NCI-H2196 treated with DMSO at 0.1 percent for 48 hours (cell line): ENCODE results near the gene CEBPG.

Source experiments
- DNase-seq: peaks from one replicate; lab custom pipeline; 2025; ENCODE audit not compliant: unreplicated experiment; lab: John Stamatoyannopoulos, UW

The CEBPG gene

DNA sequence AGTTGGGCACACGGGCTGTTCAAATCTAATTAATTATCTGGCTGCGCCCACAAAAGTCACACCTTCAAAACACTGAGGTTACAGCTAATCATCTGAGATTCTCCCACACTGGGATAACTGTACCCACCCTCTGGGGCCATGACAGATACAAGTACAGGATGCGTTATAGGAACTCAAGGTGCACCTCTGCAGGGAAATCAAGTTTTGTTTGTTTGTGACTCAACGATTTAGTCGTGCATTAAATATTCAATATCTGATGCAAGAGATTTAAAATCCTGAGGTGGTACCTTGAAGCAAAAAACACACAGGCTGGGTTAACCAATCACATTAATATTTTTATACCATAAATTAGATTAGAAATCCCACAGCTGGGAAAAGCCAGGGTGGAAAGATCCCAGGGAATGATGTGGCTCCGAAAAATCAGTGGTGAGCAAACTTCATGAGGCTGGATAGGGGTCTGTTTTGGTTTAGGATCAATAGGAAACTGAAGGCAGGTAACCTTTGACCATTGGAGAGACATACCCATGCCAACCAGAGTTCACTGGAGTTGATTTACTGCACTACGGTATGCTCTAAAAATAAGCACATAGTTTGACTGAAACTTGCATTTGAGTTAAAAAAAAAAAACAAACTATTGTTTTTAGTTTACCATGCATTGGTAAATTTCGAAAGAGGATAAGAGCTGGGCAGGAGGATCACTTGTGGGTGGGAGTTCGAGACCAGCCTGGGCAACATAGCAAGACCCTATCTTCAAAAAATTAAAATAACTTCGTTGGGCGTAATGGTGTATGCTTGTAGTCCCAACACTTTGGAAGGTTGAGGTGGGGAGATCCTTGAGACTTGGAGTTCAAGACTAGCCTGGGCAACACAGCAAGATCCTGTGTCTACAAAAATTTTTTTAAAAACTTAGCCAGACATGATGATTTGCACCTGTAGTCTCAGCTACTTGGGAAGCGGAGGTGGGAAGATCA, 23.9 kb upstream of the CEBPG start:
- no peak for DNase-seq

DNA sequence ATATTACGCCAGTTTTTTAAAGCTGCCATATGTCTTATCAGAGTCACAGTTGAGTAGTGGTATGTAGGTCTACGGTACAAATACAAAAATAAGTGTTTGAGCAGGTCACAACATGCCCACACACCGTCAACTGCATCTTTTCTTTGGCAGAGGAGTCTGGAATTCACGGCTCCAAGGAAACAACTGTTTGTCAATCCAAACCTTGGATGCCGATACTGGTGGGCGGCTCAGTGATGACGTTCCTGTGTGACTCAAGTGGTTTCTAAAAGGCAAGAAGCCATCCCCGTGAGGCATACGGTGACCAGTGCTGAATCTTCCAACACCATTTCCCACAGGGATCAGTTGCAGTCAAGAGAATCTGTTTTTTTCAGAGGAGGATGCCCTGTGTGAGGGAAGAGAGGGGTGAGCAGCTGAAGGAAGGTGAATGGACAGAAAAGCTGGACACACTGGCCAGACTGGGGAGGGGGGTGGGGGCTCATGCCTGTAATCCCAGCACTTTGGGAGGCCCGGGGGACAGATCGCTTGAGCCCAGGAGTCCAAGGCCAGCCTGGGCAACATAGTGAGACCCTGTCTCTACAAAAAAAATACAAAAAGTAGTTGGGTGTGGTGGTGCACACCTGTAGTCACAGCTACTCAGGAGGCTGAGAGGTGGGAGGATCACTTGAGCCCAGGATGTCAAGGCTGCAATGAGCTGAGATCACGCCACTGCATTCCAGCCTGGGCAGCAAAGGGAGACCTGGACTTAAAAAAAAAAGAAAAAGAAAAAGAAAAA, 22.8 kb upstream of the CEBPG start:
- no peak for DNase-seq

DNA sequence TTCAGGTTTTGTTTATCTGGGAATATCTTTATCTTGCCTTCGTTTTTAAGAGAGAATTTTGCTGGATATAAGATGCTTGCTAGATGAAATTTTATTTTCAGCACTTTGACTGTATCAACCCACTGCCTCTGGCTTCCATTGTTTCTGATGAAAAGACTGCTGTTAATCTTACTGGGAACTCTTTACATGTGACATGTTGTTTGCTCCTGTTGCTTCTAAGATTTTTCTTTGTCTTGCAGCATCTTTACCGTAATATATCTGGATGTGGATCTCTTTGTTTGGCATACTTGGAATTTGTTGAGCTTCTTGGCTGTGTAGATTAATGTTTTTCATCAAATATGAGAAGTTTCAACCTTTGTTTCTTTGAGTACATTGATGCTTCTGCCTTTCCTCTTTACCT, 18.0 kb upstream of the CEBPG start:
- no peak for DNase-seq

- DNase-seq, result no peak
Measured at GRCh38 chr19:33357556-33357955, 16.0 kb upstream of the CEBPG start.

- DNase-seq, result no peak
Measured at GRCh38 chr19:33358408-33358807, 15.1 kb upstream of the CEBPG start.

DNA sequence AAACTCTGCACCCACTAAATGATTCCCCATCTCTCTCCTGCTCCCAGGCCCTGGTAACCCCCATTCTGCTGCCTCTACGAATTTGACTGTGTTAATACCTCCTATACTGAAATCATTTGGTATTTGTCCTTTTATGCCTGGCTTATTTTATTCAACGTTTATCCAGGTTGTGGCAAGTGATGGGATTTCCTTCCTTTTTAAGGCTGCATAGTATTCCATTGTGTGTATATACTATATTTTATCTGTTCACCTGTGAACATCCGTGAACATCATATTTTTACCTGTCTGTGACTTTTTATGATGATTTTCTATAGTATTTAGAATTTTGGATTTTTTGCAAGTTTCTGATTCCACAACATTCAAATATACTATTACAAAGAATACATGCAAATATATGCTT, 13.9 kb upstream of the CEBPG start:
- DNase-seq, result no peak

DNA sequence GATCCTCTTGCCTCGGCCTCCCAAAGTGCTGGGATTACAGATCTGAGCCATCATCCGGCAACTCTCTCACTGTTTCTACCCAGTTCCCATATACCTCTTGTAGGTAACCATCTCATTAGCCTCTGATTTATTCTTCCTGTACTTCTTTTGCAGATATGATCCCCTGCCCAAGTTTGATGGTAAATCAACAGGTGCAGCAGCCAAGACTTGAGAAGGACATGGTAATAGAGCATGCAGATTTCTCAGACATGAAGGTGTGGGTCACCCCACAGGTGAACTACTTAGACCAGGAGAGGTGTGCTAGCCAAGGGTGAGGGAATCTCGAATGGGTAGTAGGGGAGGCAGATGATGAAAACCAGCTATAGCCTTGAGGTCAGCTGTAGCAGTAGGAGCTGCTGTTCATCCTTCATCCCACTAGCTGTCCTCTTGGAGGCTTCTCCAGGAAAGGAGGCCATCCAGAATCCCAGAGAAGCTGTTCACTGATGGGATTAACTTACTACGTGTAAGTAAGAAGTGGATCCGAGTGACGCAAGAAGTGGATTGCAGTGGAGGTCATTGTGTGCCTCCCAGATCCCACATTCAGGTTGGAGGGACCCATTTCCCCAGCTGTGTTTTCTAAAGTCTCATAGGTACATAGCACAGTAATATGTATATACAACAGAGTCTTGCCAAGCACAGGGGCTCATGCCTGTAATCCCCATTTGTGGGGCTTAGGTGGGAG, 10.8 kb upstream of the CEBPG start:
- no peak for DNase-seq

GRCh38 chr19:33363476-33363875, 10.0 kb upstream of the CEBPG start:
- DNase-seq, result no peak

DNA sequence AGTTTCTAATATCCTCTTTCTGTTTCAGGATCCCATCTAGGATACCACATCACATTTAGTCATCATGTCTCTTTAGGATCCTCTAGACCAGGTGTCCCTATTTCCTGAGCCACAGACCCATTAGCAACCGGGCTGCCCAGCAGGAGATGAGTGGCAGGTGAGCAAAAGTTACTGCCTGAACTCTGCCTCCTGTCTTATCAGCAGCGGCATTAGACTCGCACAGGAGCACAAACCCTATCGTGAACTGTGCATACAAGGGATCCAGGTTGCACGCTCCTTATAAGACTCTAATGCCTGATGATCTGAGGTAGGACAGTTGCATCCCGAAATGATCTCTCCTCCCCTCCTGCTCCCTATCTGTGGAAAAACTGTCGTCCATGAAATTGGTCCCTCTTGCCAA, 7.8 kb upstream of the CEBPG start:
- no peak for DNase-seq

DNA sequence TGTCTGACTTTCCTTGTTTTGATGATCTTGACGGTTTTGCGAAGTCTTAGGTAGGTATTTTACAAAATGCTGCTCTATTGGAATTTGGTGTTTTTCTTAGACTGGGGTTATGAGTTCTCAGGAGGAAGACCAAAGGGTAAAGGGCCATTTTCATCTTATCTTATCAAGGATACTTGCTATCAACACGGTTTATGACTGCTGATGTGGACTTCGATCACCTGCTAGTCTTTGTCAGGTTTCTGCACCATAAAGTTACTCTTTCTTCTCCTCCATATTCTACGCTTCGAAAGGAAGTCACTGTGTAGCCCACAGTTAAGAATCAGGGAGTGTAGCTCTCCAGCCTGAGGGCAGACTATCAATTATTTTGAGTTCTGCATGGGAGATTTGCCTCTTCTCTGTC, 7.4 kb upstream of the CEBPG start:
- no peak for DNase-seq

GRCh38 chr19:33366897-33367296, 6.6 kb upstream of the CEBPG start:
- no peak for DNase-seq

DNA sequence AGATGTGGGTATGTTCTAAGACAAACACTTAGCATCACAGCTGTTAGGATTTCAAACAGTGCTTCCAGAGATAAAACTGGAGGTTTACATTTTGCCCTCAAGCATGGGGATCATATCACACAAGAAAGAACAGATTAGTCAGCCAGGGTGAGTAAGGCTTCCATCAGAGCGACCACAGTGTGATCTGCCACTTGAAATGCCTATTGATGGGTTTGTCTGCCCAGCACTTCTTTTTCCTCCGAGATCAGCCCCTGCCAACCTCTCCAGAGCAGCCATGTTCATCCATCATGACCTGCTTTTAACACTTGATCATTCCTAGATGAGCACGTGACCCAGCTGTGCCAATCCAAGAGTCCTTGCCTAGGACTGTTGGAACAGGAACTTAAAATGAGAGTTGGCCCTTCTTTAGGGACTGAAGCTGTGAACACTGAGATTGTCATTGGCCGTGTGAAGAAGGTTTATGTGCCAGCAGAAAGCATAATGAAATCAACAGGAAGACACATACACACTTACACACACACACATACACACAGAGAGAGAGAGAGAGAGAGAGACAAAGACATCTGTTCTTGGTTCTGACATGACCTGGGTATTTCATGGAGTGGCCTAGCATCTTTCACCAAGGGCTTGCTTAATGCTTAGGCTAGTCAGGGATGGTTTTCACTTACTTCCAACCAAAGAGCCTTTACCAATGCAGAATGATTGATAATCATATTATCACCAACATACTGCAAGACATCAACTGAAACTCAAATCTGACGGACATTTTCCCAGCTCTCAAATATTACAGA, 5.2 kb upstream of the CEBPG start:
- DNase-seq, result no peak

GRCh38 chr19:33370783-33371182, 2.7 kb upstream of the CEBPG start:
- DNase-seq, result no peak

- no peak for DNase-seq
Measured at GRCh38 chr19:33374236-33374714, 766 bp downstream of the CEBPG start.

GRCh38 chr19:33375156-33375836, 1.8 kb downstream of the CEBPG start:
- no peak for DNase-seq

DNA sequence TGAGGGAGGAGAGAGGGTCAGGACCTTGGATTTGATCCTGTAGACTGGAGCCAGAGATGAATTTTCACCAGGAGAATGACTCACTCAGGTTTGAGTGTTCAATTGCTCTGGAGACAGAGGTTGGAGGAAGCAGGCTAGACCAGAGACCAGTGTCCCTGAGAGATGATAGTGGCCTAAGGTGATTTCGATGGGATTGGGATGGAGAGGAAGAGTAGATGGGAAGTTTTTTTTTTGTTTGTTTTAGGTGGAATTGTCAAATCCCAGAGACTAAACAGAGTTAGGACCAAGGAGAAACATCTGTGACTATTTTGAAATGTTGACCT, 2.3 kb downstream of the CEBPG start:
- no peak for DNase-seq

DNA sequence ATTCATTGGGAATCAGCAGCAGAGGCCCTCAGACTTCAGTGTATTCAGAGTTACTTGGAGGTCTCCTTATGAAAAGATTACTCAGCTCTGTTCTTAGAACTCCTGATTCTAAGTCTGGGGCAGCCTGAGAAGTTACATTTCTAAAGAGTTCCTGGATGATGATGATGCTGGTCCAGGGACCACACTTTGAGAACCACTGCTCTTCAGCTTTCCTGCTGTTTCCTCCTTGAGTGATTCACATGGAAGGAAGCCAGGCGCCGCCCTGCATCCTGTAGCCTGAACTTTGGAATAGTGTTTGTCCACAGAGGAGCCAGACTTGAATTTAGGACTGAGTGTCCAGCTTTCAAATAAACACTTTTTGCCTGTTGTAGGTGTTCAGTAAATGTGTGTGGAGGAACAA, 2.9 kb downstream of the CEBPG start:
- no peak for DNase-seq

DNA sequence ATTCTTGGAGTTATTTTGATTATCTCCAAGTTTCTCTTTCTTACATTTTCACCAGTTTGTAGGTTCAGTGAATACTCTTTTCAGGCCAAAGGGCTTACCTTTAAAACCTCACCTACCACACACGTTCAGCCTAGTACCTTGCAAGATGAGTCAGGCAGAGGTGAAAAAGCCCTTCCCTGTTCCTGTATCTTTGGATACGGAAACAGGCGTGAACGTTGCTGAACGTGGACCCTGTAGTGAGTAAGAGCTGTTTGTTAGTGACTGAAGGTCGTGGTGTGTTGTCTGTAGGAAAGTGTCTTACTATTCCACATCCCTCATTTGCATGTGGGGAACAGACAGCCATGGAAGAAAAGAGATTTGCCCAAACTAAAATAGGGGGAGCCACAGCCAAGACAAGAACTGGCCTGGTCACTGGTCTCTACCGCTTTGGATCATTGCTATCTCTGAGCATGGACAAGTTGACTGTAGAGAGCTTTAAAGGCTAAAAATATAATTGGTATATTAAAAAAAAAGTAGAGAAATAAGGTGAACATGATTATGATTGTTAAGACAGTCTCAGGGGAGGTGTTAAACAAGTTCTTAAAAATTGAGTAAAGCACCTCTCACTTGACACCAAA, 3.5 kb downstream of the CEBPG start:
- DNase-seq, result no peak

- DNase-seq, result no peak
Measured at GRCh38 chr19:33377586-33378475, 4.3 kb downstream of the CEBPG start.
